Keratinocyte (primary cell): Measurements from ENCODE around the gene SLC38A8. TPM values are rescaled to one million over a fixed set of nuclear protein-coding genes. Genes with fewer than 3 reads are reported as not detected.

Experiments used
- DNase-seq: peaks from one replicate; pipeline ENCODE4 v3.0.0-alpha.2; 2011; ENCODE audit warnings: low read depth, missing footprints, low spot score
- FAIRE-seq: peaks from 2 replicates; lab custom pipeline; 2011; peaks lifted over from hg19 to GRCh38; lab: Jason Lieb, UNC
- H2AFZ ChIP-seq: 2 replicates; pipeline ENCODE4 v1.6.0; 2012; ENCODE audit warnings: low read length, control low read depth, inconsistent platforms; ENCODE audit not compliant: control insufficient read depth
- H3K27ac ChIP-seq: 2 replicates; pipeline ENCODE4 v1.5.1; 2011; ENCODE audit warnings: low read length; ENCODE audit not compliant: control insufficient read depth, insufficient read depth
- H3K27me3 ChIP-seq: 3 replicates; pipeline ENCODE4 v1.6.0; 2011; ENCODE audit warnings: low read length; ENCODE audit not compliant: control insufficient read depth, insufficient read depth; ENCODE audit errors: extremely low read depth
- H3K36me3 ChIP-seq, 2 experiments: 2 replicates in 1 of 2; 3 replicates in 1 of 2; pipeline ENCODE4 v1.5.1; 2011; ENCODE audit warnings: low read length in 2 of 2, mild to moderate bottlenecking in 1 of 2; ENCODE audit not compliant: control insufficient read depth in 2 of 2, insufficient read depth in 2 of 2; ENCODE audit errors: extremely low read depth in 1 of 2
- H3K4me1 ChIP-seq: 3 replicates; pipeline ENCODE4 v1.5.1; 2011; ENCODE audit warnings: low read length; ENCODE audit not compliant: control insufficient read depth, insufficient read depth; ENCODE audit errors: extremely low read depth
- H3K4me2 ChIP-seq: 3 replicates; pipeline ENCODE4 v1.6.0; 2011; ENCODE audit warnings: low read depth, low read length; ENCODE audit not compliant: control insufficient read depth, insufficient read depth; ENCODE audit errors: extremely low read depth
- H3K4me3 ChIP-seq, 3 experiments: fragments of 200-600 bp in 1 of 3; sonication (generic) in 1 of 3; 2 replicates in 2 of 3; 3 replicates in 1 of 3; pipeline ENCODE4 v1.5.1; 2011 to 2016; ENCODE audit warnings: low read length in 3 of 3, mild to moderate bottlenecking in 3 of 3, control low read depth in 2 of 3, inconsistent platforms in 1 of 3, low read depth in 1 of 3, mixed read lengths in 1 of 3, mixed run types in 1 of 3, moderate library complexity in 1 of 3; ENCODE audit not compliant: control insufficient read depth in 2 of 3, insufficient read depth in 2 of 3; ENCODE audit errors: extremely low read depth in 1 of 3
- H3K79me2 ChIP-seq: 2 replicates; pipeline ENCODE4 v1.6.0; 2012; ENCODE audit warnings: low read length; ENCODE audit not compliant: control insufficient read depth, insufficient read depth
- H3K9ac ChIP-seq: 3 replicates; pipeline ENCODE4 v1.6.0; 2011; ENCODE audit warnings: low read length; ENCODE audit not compliant: control insufficient read depth, insufficient read depth; ENCODE audit errors: extremely low read depth
- H3K9me1 ChIP-seq: 3 replicates; pipeline ENCODE4 v1.6.0; 2011; ENCODE audit warnings: low read length; ENCODE audit not compliant: control insufficient read depth, insufficient read depth; ENCODE audit errors: extremely low read depth
- H3K9me3 ChIP-seq: 2 replicates; pipeline ENCODE4 v1.5.1; 2012; ENCODE audit warnings: low read depth, low read length; ENCODE audit not compliant: control insufficient read depth
- H4K20me1 ChIP-seq: 3 replicates; pipeline ENCODE4 v1.6.0; 2011; ENCODE audit warnings: low read length; ENCODE audit not compliant: control insufficient read depth, insufficient read depth; ENCODE audit errors: extremely low read depth
- EZH2 ChIP-seq: IDR thresholded peaks from one replicate; pipeline ENCODE4 v1.6.1; 2012; ENCODE audit warnings: inconsistent platforms, mild to moderate bottlenecking, low read length, moderate library complexity
- dilution Hi-C: fragments of 300-500 bp; cut with MboI; formaldehyde crosslinking; loops from one replicate; pipeline ENCODE4 v1.7.0; 2020; ENCODE audit warnings: low sequenced_read_pairs; ENCODE audit not compliant: extremely low pct_ligation_motif_present
- polyA plus RNA-seq, 5 experiments: library from polyadenylated mRNA; depleted of rRNA in 3 of 5; stranded (reverse) in 3 of 5; stranded (forward) in 1 of 5; unstranded in 1 of 5; fragments of >200 nt; gene quantifications; 1 replicate in 1 of 5; 2 replicates in 3 of 5; 3 replicates in 1 of 5; pipeline versions ENCODE4 v1.2.1 to v1.2.3, GENCODE V29; 2011 to 2012; ENCODE audit warnings: missing spikeins in 2 of 5, low read depth in 1 of 5, low replicate concordance in 1 of 5
- TF ChIP-seq, protein P1 (sequence below), 3 experiments: IDR thresholded peaks in 1 of 3; conservative IDR thresholded peaks in 1 of 3; optimal IDR thresholded peaks in 1 of 3; 2 replicates in 2 of 3; 3 replicates in 1 of 3; pipeline versions ENCODE3 to v1.5.1; 2011; ENCODE audit warnings: low read length in 3 of 3, mild to moderate bottlenecking in 3 of 3, moderate library complexity in 2 of 3, control low read depth in 1 of 3, inconsistent platforms in 1 of 3; ENCODE audit not compliant: insufficient read depth in 2 of 3; ENCODE audit errors: extremely low read depth in 1 of 3

The SLC38A8 gene
- polyA plus RNA-seq, 1 donor (not counting 4 experiments of a cell fraction or from before 2014, with no cell fraction given), result not detected

DNA sequence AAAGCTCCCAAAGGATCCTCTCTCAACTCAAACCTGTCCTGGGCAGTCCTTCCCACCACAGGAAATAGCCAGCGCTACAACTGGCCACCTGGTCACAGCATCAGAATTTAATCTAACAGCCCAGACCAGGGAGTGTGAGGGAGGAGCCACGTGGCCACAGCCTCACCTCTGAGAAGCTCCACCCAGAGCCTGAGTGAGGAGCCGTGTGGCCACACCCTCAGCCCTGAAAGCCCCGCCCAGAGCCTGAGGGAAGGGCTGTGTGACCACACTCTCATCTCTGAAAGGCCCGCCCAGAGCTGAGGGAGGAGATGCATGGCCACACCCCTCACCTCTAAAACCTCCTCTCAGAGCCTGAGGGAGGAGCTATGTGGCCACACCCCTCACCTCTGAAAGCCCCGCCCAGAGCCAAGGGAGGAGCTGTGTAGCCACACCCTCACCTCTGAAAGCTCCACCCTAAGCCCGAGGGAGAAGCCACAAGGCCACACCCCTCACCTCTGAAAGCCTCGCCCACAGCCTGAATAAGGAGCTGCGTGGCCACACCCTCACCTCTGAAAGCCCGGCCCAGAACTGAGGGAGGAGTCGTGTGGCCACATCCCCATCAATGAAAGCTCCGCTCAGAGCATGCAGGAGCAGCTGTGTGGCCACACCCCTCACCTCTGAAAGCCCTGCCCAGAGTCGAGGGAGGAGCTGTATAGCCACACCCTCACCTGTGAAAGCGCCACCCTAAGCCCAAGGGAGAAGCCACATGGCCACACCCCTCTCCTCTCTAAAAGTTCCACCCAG, 28.6 kb downstream of the SLC38A8 start:
- H3K36me3 ChIP-seq, result no peaks in the 10 kb centered on the region
- no peaks in the 10 kb centered on the region for H3K9me3 ChIP-seq
- FAIRE-seq, result peak; percentile 83
- no peaks in the 10 kb centered on the region for H3K9me1 ChIP-seq
- no peak overlapping the region for H2AFZ ChIP-seq
- no peak overlapping the region for H3K9ac ChIP-seq
- no peak overlapping the region for H3K4me2 ChIP-seq
- H3K4me1 ChIP-seq, result peaks cover 5% of the 10 kb centered on the region
- no peaks in the 10 kb centered on the region for H3K27me3 ChIP-seq
- H3K27ac ChIP-seq, result no peak overlapping the region
- no peaks in the 10 kb centered on the region for H4K20me1 ChIP-seq
- DNase-seq, result peak; percentile 96
- dilution Hi-C loops, result no loop called here
- H3K4me3 ChIP-seq, result no peak overlapping the region
- no peak for TF ChIP-seq EZH2
- TF ChIP-seq, protein P1, sequence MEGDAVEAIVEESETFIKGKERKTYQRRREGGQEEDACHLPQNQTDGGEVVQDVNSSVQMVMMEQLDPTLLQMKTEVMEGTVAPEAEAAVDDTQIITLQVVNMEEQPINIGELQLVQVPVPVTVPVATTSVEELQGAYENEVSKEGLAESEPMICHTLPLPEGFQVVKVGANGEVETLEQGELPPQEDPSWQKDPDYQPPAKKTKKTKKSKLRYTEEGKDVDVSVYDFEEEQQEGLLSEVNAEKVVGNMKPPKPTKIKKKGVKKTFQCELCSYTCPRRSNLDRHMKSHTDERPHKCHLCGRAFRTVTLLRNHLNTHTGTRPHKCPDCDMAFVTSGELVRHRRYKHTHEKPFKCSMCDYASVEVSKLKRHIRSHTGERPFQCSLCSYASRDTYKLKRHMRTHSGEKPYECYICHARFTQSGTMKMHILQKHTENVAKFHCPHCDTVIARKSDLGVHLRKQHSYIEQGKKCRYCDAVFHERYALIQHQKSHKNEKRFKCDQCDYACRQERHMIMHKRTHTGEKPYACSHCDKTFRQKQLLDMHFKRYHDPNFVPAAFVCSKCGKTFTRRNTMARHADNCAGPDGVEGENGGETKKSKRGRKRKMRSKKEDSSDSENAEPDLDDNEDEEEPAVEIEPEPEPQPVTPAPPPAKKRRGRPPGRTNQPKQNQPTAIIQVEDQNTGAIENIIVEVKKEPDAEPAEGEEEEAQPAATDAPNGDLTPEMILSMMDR (optimal IDR thresholded peaks at IDR 0.05 in 1 of 3, IDR thresholded peaks at IDR 0.05 in 1 of 3, conservative IDR thresholded peaks at IDR 0.05 in 1 of 3; ENCODE audit: extremely low read depth in 1 of 3, insufficient read depth in 2 of 3, low read length in 3 of 3), result no peak
- no peaks in the 10 kb centered on the region for H3K79me2 ChIP-seq

DNA sequence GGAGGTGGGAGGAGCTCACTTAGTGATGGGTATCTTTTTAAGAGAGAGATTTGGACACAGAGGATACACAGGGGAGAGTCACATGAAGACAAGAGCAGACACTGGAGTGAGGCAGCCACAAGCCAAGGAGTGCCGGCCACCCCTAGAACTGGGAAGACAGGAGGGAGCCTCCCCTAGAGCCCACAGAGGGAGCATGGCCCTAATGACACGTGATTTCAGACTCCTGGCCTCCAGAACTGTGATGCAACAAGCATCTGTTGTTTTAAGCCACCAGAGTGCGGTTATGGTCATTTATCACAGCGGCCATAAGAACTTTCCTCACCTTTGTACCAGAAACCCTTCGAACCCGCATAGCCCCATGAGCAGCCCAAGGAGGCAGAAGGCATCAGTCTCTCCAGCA, 33.3 kb downstream of the SLC38A8 start:
- H3K27ac ChIP-seq, result no peak overlapping the region
- H2AFZ ChIP-seq, result no peak overlapping the region
- FAIRE-seq (no peak), DNase-seq (no peak)
- no peak overlapping the region for H3K4me2 ChIP-seq
- no peaks in the 10 kb centered on the region for H3K9me1 ChIP-seq
- H3K4me1 ChIP-seq, result no peaks in the 10 kb centered on the region
- no peaks in the 10 kb centered on the region for H3K9me3 ChIP-seq
- dilution Hi-C loops, result no loop called here
- TF ChIP-seq, protein P1 (optimal IDR thresholded peaks at IDR 0.05 in 1 of 3, IDR thresholded peaks at IDR 0.05 in 1 of 3, conservative IDR thresholded peaks at IDR 0.05 in 1 of 3; ENCODE audit: extremely low read depth in 1 of 3, insufficient read depth in 2 of 3, low read length in 3 of 3), result no peak
- TF ChIP-seq EZH2, result no peak
- no peaks in the 10 kb centered on the region for H3K79me2 ChIP-seq
- H4K20me1 ChIP-seq, result no peaks in the 10 kb centered on the region
- no peak overlapping the region for H3K9ac ChIP-seq
- H3K27me3 ChIP-seq, result peaks cover 4% of the 10 kb centered on the region
- H3K36me3 ChIP-seq, result no peaks in the 10 kb centered on the region
- no peak overlapping the region for H3K4me3 ChIP-seq
